Gastroesophageal sphincter (tissue), 3 donors: ENCODE measurements around the gene TSTD2.

Source experiments
- EP300 ChIP-seq: sonication (generic); formaldehyde crosslinking; IDR thresholded peaks from one replicate; pipeline ENCODE4 v1.6.1; 2017; ENCODE audit warnings: antibody characterized with exemption, mild to moderate bottlenecking
- POLR2AphosphoS5 ChIP-seq: sonication (generic); formaldehyde crosslinking; IDR thresholded peaks from one replicate; pipeline ENCODE4 v1.6.1; 2017; ENCODE audit warnings: antibody characterized with exemption
- TF ChIP-seq, protein P1 (sequence below), 4 experiments: fragments of 200-600 bp in 2 of 4; fragments of 450-650 bp in 2 of 4; sonication (generic) in 1 of 4; IDR thresholded peaks; one replicate each; pipeline ENCODE4 v1.5.1; 2017 to 2019; ENCODE audit warnings: antibody characterized with exemption in 4 of 4, mild to moderate bottlenecking in 2 of 4, moderate library complexity in 2 of 4

GRCh38 chr9:97554566-97555075 is 78.5 kb downstream of the TSTD2 start:
- TF ChIP-seq, protein P1, sequence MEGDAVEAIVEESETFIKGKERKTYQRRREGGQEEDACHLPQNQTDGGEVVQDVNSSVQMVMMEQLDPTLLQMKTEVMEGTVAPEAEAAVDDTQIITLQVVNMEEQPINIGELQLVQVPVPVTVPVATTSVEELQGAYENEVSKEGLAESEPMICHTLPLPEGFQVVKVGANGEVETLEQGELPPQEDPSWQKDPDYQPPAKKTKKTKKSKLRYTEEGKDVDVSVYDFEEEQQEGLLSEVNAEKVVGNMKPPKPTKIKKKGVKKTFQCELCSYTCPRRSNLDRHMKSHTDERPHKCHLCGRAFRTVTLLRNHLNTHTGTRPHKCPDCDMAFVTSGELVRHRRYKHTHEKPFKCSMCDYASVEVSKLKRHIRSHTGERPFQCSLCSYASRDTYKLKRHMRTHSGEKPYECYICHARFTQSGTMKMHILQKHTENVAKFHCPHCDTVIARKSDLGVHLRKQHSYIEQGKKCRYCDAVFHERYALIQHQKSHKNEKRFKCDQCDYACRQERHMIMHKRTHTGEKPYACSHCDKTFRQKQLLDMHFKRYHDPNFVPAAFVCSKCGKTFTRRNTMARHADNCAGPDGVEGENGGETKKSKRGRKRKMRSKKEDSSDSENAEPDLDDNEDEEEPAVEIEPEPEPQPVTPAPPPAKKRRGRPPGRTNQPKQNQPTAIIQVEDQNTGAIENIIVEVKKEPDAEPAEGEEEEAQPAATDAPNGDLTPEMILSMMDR (IDR thresholded peaks at IDR 0.05): no peak
- no peak for TF ChIP-seq POLR2AphosphoS5
- TF ChIP-seq EP300: no peak
